GM19239 (cell line): ENCODE data around the gene SLC4A2.

Experiments used
- DNase-seq: peaks from one replicate; pipeline ENCODE4 v3.0.0; 2011; ENCODE audit warnings: low spot score; ENCODE audit not compliant: insufficient read length
- FAIRE-seq: peaks from 2 replicates; lab custom pipeline; 2011; peaks lifted over from hg19 to GRCh38; lab: Jason Lieb, UNC

Gene SLC4A2

DNA sequence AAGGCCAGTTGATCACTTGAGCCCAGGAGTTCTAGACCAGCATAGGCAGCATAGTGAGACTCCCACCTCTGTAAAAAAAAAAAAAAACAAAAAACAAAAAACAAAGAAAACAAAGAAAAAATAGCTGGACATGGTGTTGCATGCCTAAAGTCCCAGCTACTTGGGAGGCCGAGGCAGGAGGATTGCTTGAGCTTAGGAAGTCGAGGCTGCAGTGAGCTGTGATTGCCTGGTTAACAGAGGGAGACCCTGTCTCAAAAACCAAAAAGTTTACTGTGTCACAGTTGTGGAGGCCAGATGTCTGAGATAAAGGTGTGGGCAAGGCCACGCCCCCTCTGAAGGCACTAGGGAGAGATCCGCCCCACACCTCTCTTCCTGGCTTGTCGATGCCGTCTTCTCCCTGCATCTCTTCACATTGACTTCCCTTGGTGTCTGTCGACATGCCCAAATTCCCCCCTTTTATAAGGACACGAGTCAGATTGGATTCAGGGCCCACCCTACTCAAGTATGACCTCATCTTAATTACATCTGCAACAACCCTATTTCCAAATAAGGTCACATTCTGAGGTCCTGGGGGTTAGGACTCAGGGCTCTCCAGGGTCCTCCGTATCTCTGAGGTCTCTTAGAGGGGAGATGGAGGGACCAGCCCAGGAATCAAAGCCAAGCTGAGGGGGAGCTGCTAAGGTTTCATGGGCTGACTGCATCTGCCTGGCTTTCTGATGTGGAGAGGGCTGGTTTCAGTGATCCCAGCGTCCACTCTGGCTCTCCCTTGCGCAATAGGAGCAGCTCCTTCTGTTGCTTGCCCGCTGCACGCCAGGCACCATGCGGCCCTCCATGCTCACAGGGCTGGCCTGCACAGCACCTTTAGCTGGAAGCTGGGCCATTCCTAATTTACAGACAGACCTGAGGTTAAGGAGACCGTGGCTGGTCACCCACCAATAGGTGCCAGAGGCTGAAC, 50.0 kb downstream of the SLC4A2 start:
- FAIRE-seq = no peak
- DNase-seq = no peak

DNA sequence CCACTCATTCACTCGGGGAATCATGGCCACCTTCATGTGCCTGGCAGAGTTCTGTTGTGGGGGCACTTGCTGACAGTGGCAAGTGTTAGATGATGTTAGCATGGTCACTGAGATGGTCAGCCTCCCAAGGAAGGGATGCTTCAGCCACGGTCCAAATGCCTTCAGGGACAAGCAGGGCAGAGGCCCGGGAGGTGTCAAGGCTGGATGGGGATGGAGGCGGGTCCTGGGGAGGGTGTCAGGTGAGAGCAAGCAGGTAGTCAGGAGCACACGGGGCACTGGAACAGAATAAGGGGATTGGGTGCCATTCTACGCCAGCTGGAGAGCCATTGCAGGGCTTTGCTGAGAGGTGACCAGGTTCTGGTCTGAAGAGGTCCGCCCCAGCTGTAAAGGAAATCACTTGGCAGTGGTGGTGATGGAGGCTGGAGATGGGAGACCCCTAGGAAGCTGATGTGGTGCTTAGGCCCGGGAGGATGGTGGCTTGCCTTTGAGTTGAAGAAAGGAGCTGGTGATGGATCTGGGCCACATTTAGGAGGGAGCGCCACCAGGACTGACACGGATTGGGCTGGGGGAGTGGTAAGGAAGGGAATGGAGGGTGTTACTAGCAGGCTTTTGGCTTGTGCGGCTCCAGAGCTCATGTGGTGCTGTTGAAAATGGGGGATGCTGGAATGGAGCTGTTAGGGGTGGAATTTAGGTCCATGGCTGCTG, 51.0 kb downstream of the SLC4A2 start:
- DNase-seq (no peak), FAIRE-seq (no peak)

DNA sequence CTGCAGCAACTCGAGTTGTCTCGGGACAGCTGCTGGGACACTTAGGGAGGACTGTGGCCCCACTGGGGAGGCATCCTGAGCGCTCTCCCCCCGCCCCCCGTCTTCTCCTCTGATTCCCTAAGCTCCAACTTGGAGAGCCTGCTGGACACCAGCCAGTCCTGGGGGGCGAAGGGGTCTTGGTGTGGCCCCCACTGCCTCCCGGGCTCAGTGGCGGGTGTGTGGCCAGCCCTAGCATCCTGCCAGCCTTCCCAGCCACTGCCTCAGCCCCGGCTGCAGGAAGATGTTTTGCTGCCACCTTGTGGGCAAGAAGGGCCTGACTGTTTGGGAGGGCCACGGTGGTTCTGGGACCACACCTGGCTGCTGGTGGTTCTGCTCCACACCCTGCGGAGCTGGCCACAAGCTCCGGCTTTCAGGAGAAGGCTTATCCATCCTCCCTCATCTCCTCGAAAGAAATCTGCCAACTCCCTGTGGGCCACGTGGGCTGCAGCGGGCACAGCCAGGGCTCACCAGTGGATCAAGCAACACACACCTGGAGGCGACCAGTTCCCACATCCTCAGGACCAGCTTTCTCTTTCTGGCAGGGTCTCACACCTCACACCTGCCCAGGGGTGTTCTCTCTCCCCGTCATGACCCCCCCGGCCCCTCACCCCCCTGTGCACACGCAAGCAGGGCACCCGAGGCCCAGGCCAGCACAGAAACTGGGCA, 51.7 kb downstream of the SLC4A2 start:
- DNase-seq = peak; percentile 97
- FAIRE-seq = peak; percentile 96

DNA sequence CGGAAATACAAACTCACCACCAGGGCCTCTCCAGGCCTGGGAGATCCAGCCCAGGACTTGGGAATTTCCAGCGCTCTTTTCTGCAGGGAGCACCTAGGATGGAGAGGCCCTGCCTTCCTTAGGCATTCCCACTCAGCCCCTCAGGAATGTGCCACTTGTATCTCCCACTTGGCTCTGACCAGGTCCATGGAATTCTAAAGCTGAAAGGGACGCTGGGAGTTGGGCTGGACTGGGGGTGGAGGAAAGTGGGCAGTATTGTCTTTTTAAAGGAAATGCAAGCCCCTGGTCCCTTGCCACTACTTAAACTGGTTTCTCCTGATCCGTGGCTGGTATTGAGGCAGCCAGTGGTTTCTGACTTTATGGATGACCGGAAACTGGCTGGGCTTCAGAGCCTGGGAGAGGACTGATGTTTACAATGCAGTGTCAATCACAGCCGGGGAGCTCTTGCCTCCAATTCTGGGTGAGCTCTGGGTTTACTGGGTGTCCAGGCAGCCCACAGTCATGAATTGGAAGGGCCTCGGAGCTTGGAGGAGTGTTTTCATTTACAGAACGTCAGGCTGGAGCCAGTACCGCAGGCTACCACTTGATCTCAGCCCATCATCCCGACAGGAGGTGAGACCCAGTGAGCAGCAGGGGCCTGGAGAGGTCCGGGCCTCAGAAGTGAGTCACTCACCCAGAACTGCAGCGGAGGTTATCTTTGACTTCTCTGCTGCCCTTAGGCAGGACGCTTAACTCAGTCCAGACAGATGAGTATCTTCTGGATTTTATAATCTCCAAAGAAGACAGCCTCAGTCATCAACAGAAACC, 54.2 kb downstream of the SLC4A2 start:
- DNase-seq = no peak
- FAIRE-seq = no peak

DNA sequence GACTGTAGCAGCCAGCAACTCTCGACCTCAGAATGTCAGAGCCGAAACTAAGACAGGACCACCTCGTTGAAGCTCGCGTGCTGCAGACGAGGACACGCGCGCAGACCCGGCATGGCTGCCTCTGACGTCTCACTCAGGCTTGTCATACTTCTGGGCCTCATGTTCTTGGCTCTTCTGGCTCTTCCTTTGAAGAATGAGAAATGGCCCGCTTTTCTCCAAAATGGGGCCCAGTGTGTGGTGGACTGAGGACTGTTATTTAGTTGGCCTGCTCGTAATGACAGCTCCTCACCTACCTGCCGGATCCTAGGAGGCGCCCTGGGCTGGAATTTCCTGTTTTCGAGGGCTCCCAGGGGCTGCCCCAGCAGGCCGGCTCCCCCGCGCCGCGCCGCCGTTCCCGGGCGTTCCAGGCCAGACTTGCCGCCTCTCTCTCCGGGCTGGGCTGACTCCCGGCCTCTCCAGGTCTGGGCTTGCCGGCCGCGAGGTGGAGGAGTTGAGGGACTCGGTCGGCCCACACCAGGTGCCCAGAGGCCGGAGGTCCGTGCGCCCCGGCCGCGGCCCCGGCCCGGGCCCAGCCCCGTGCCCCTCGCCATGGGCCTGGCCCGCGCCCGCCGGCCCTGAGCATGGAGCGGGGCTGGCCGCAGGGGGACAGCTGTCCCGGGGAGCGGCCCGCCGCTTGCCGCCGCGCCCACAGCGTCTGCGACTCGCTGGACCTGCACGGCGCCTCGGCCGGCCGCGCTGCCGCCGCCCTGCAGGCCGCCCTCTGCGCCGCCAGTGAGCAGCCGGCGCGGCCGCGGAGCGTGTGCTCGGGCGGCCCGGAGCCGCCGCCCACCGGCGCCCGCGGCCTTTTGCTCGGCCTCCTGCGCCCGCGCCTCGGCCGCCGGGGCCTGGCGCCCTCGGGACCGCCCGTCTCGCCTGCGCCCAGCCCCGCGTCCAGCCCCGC, 55.0 kb downstream of the SLC4A2 start:
- DNase-seq (no peak), FAIRE-seq (no peak)

DNA sequence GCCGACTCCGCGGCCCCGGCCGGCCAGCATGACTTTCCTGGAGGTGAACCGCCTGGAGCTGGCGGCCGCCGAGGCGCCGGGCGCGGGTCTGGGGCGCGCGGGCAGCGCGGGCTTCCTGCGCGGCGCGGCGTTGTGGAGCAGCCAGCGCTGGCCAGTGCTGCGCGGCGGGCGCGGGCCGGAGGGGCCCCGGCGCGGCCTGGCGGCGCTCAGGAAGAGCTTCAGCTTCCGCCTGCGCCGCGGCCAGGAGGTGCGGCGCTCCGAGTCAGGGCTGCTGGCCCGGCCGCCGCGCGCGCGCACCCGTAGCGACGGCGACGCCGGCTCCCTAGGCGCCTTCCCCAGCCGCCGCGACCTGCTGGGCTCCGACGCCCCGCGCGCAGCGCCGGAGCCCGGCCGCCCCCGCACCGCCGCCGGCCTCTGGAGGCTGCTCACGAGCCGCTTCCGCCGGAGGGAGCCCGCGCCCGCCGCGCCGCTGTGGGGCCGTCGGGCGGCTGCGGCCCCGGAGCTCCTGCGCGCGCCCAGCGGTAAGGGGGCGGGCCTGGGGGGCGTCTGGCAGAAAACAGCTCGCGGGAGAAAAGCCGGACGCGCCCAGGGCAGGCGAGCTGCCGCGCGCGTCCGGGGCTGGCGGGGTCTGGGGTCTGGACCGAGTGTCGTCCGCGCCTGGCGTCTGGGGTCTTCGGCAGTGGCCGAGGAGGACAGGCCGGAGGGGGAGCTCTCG, 55.9 kb downstream of the SLC4A2 start:
- FAIRE-seq = no peak
- peak; percentile 80 for DNase-seq

DNA sequence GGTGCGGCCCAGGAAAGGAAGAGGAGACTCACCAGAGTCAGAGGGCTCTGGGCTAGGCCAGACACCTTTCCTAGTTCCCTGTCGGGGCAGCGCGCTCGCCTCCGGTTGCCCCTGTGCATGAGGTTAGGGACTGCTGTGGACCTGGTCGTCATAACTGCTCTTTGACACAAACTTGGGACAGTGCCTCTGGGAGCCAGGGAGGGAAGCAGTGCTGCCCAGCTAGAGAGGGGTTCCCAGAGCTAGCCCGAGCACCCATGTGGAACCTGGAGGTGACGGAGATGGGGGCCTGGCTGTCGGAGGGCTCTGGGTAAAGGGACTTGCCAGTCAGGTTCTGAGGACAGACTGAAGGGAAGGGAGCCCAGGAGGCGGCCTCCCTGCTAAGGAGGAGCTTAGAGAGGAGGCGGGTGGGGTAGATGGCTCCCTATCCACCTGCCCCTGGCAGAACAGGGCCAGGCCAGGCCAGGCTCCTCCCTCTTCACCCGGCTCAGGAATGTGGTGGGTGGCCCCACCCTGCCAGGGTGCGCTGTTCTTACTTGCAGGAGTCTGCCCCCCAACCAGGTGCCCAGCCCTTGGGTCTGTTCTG, 56.5 kb downstream of the SLC4A2 start:
- no peak for FAIRE-seq

DNA sequence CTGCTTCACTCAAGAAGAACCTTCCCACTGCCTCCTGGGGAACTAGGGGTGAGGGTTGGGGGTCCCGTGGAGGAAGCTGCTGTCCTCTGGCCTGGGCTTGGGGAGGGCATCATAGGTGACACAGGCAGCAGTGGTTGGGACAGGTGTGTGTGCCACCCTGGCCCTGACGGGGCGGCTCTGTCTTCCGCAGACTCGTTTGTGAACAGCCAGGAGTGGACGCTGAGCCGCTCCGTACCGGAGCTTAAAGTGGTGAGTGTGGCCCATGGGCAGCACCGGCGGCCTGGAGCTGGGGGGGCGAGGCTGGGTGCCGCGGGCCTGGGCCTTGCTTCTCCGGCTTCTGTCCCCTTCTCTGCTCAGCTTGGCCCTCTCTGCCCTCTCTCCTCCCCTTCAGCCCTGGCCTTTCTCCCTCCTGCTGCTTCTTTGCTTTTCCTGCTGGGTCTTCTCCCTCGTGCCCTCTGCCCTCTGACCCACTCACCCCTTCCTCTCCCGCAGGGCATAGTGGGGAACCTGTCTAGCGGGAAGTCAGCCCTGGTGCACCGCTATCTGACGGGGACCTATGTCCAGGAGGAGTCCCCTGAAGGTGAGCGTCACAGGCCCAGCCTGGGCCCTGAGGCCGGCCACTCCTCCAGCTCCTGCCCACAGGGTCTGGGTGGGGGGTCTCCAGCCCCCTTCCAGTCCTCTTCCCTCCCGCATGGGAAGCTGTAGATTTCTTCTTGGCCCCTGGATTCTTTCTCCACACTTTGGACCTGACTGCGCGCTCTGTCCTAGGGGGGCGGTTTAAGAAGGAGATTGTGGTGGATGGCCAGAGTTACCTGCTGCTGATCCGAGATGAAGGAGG, 57.4 kb downstream of the SLC4A2 start:
- no peak for DNase-seq
- FAIRE-seq = no peak

More for the DNA sequence above, 56.5 kb downstream of the SLC4A2 start:
- DNase-seq = no peak

DNA sequence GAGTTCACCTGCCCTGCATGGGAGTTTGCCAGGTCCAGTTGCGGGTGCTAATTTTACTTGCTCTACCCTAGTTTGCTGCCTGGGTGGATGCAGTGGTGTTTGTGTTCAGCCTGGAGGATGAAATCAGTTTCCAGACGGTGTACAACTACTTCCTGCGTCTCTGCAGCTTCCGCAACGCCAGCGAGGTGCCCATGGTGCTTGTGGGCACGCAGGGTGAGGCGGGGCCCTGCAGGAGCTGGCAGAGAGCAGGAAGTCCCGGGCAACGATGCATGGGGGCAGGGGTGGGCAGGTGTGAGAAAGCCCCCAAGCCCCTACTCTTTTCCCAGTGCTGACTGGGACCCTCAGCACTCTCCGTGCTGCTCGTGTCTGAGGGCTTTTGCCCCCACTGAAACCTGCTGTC, 58.2 kb downstream of the SLC4A2 start:
- no peak for FAIRE-seq
- DNase-seq = no peak

DNA sequence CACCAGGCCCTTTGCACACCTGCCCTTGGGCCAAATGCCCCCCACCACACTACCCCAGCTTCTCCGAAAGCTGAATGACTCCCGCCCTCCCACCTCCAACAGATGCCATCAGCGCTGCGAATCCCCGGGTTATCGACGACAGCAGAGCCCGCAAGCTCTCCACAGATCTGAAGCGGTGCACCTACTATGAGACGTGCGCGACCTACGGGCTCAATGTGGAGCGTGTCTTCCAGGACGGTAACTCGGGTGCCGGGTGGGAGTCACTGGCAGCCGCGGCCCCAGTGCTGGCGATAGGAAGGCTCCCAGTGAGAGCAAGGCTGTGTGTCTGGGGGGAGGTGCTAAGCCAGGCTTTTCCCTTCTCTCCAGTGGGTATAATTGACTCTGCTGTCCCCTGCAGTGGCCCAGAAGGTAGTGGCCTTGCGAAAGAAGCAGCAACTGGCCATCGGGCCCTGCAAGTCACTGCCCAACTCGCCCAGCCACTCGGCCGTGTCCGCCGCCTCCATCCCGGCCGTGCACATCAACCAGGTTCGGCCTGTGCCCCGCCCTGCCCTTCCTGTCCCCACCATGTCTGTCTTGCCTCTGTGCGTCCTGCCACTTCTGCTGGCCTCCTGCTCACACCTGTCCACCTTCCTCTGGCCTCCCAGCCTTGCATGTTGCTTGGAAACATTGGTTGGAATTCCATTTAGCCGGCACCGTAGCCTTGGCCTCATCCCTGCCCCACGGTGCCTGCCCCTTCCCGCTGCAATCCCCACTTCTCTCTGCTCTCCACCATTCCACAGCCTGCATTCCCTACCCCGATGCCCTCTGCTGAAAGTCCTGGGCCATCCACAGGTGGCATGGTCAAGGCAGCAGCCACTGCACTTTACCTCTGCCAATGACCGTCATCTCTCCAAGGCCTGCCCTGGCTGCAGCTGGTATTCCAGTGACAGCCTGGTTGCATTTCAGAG, 59.0 kb downstream of the SLC4A2 start:
- DNase-seq = no peak
- no peak for FAIRE-seq

DNA sequence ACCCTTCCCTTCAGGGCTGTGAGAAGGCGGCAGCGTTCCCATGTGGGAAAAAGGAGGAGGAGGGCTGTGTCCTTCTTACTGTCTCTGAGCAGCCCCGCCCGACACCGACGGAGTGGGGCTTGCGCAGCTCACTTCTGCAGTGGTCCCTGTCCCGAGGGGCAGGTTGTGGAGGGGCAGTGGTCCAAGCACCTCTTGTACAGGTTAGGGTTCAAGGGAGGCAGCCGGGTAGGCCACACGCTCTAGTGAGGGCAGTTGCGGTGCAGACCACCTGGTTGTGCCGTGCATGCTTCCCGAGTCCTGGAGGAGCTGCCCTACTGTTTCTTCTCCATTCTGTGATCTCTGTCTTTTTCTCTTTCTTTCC, 59.6 kb downstream of the SLC4A2 start:
- DNase-seq (no peak), FAIRE-seq (no peak)

DNA sequence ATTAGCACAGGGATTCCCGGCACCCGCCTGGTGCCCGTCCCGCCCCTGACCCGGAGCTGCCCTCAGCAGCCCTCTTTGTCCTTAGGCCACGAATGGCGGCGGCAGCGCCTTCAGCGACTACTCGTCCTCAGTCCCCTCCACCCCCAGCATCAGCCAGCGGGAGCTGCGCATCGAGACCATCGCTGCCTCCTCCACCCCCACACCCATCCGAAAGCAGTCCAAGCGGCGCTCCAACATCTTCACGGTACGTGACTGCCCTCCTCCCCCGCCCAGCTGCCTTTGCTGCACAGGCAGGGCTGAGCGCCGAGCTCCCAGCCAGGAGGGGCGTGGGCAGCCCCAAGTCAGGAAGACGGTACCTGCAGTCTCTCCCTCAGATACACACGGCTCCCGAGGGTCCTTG, 60.5 kb downstream of the SLC4A2 start:
- no peak for FAIRE-seq

DNA sequence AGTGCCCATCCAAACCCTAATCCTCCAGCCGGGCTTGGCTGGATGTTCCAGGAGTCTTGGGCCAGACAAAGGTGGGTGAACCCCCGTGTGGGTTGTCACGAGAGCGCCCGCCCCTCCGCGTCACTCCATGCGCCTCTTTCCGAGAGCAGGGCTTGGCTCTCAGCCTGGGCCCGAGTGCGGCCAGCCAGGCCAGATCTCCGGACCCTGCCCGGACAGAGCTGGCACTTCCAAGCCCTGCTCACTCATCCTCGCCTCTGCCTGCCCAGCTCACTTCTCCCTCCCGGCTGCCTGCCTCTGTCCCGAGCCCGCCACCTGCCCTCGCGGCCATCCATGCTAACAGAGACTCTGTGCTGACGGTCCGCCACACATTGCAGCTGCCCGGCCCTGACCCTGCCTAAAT, 61.5 kb downstream of the SLC4A2 start:
- no peak for DNase-seq
- no peak for FAIRE-seq

More for the DNA sequence above, 60.5 kb downstream of the SLC4A2 start:
- no peak for DNase-seq

DNA sequence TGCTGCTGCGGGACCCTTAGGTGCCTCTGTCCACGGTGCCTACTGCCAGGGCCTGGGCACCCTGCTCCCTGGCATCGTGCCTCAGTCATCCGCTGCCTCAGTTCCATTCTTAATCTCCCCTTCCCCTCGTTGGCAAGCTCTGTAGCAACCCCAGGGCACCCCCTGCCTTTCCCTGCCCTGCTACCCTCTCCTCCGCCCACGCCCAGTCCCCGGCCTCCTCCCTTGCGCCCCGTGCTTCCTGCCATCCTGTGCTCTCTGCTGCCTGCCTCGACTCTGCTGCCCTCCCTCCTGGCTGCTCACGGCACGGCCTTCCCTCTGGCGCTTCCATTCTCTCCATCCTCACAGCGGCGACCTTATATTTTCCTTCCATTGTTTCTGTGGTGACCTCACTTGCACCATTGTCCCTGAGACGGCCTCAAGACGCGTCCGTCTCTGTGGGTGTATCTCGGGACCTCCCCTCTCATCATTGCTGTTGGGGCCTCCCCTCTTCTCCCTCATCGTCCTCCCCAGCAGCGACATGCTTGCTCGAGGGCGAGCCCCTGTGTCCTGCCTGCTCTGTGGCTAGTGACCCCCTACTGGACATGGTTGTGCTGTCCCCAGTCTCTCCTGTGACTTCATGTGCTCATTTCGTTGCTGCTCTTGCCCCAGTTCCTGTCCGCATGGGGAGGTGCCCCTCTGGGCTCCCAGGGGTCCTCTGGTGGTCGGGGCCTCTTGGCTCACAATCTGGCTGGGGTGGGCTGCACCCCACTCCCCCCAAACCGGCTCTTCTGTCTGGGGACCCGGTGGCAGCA, 62.2 kb downstream of the SLC4A2 start:
- DNase-seq (no peak), FAIRE-seq (no peak)

DNA sequence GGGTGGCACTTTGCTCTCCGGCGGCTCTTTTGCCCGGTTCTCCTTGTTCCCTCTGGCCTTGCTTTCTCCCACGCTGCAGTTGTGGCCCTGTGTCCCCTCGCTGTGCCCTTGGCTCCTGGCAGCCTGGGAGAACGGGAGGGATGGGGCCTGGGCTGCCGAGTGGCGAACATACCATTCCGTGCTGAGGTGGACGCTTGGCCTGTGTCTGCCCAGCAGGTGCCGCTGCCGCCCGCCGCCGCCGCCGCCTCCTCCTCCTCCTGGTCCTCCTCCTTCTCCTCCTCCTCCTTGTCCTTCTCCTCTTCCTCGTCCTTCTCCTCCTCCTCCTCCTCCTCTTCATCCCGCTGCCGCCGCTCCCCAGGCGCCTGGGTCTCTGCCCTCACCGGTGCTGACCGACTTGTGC, 62.9 kb downstream of the SLC4A2 start:
- no peak for FAIRE-seq
- DNase-seq = no peak
